H1 (cell line): ENCODE results near the gene ERCC1. TPM values are rescaled to one million over a fixed set of nuclear protein-coding genes. Genes with fewer than 3 reads are reported as not detected.

Experiments
- BRCA1 ChIP-seq: IDR thresholded peaks from 2 replicates; pipeline ENCODE4 v1.6.1; 2012; ENCODE audit warnings: low read depth, low read length, improper control_type of control experiment
- CBX5 ChIP-seq: fragments of 300-800, 300-1000 bp; sonication (generic); IDR thresholded peaks from 2 replicates; pipeline ENCODE4 v1.7.1; 2016; ENCODE audit warnings: antibody characterized with exemption, low read length, low read depth
- CHD1 ChIP-seq: IDR thresholded peaks from 2 replicates; pipeline ENCODE4 v1.6.1; 2012; ENCODE audit warnings: low read depth, low read length, improper control_type of control experiment
- CTBP2 ChIP-seq: IDR thresholded peaks from 2 replicates; pipeline ENCODE4 v1.7.0; 2011; ENCODE audit warnings: borderline replicate concordance, mild to moderate bottlenecking, moderate library complexity, mixed read lengths, low read length; ENCODE audit not compliant: insufficient read depth, insufficient read length
- EP300 ChIP-seq, 2 experiments: IDR thresholded peaks; 1 replicate in 1 of 2; 2 replicates in 1 of 2; pipeline ENCODE4 v1.6.1; 2011 to 2012; ENCODE audit warnings: low read depth in 2 of 2, low read length in 2 of 2, mild to moderate bottlenecking in 2 of 2, borderline replicate concordance in 1 of 2, inconsistent platforms in 1 of 2, moderate library complexity in 1 of 2
- FOSL1 ChIP-seq: IDR thresholded peaks from 2 replicates; pipeline ENCODE4 v1.6.1; 2011; ENCODE audit warnings: mild to moderate bottlenecking, low read depth, low read length, moderate library complexity; ENCODE audit not compliant: insufficient read depth
- GABPA ChIP-seq: IDR thresholded peaks from 2 replicates; pipeline ENCODE4 v1.6.1; 2011; ENCODE audit warnings: mild to moderate bottlenecking, low read length, moderate library complexity, borderline replicate concordance; ENCODE audit not compliant: insufficient read depth
- HDAC2 ChIP-seq, 2 experiments: fragments of 300-600 bp in 1 of 2; sonication (generic) in 1 of 2; IDR thresholded peaks; 2 replicates each; pipeline ENCODE4 v1.6.1; 2011 to 2012; ENCODE audit warnings: low read depth in 2 of 2, low read length in 2 of 2, mild to moderate bottlenecking in 2 of 2, moderate library complexity in 2 of 2, borderline replicate concordance in 1 of 2, inconsistent platforms in 1 of 2
- JUN ChIP-seq: IDR thresholded peaks from 2 replicates; pipeline ENCODE4 v1.6.1; 2011; ENCODE audit warnings: low read depth, mild to moderate bottlenecking, improper control_type of control experiment, low read length
- JUND ChIP-seq: IDR thresholded peaks from 2 replicates; pipeline ENCODE4 v1.6.1; 2011; ENCODE audit warnings: mild to moderate bottlenecking, improper control_type of control experiment, low read length
- NANOG ChIP-seq: IDR thresholded peaks from 2 replicates; pipeline ENCODE4 v1.6.1; 2011; ENCODE audit warnings: low read length, low read depth, mild to moderate bottlenecking, inconsistent platforms; ENCODE audit not compliant: insufficient read depth, poor library complexity, severe bottlenecking
- NRF1 ChIP-seq: IDR thresholded peaks from 2 replicates; pipeline ENCODE4 v1.6.1; 2011; ENCODE audit warnings: mild to moderate bottlenecking, low read depth, low read length, improper control_type of control experiment
- PHF8 ChIP-seq: fragments of 200-600 bp; sonication (generic); conservative IDR thresholded peaks from 2 replicates; pipeline ENCODE4 v1.7.1; 2012; ENCODE audit warnings: low read depth, mild to moderate bottlenecking, inconsistent platforms, low read length, moderate library complexity
- POLR2A ChIP-seq, 2 experiments: IDR thresholded peaks; 1 replicate in 1 of 2; 2 replicates in 1 of 2; pipeline ENCODE4 v1.6.1; 2011; ENCODE audit warnings: low read depth in 2 of 2, low read length in 2 of 2, mild to moderate bottlenecking in 2 of 2; ENCODE audit errors: control extremely low read depth in 1 of 2
- POLR2AphosphoS5 ChIP-seq: IDR thresholded peaks from 2 replicates; pipeline ENCODE4 v1.6.1; 2011; ENCODE audit warnings: low read depth, low read length
- POU5F1 ChIP-seq: IDR thresholded peaks from 2 replicates; pipeline ENCODE4 v1.6.1; 2011; ENCODE audit warnings: low read depth, mild to moderate bottlenecking, low read length, moderate library complexity
- RNF2 ChIP-seq: fragments of 200-900, 300-1000 bp; sonication (generic); IDR thresholded peaks from 2 replicates; pipeline ENCODE4 v1.7.1; 2016; ENCODE audit warnings: borderline replicate concordance, low read depth, mild to moderate bottlenecking, antibody characterized with exemption, low read length; ENCODE audit not compliant: poor library complexity, severe bottlenecking; ENCODE audit errors: missing control alignments
- SAP30 ChIP-seq: fragments of 300-600 bp; sonication (generic); IDR thresholded peaks from 2 replicates; pipeline ENCODE4 v1.7.1; 2012; ENCODE audit warnings: low read length, moderate library complexity, mild to moderate bottlenecking, inconsistent platforms; ENCODE audit not compliant: insufficient read depth, insufficient replicate concordance
- SIN3A ChIP-seq, 2 experiments: IDR thresholded peaks in 1 of 2; conservative IDR thresholded peaks in 1 of 2; 2 replicates each; pipeline ENCODE4 v1.6.1; 2011 to 2012; ENCODE audit warnings: low read length in 2 of 2, improper control_type of control experiment in 1 of 2, low read depth in 1 of 2, mild to moderate bottlenecking in 1 of 2
- SRF ChIP-seq: IDR thresholded peaks from 2 replicates; pipeline ENCODE4 v1.6.1; 2011; ENCODE audit warnings: mild to moderate bottlenecking, low read depth, low read length, moderate library complexity
- TBP ChIP-seq: IDR thresholded peaks from 2 replicates; pipeline ENCODE4 v1.6.1; 2011; ENCODE audit warnings: low read depth, low read length, improper control_type of control experiment
- polyA plus RNA-seq, 7 experiments: library from polyadenylated mRNA; depleted of rRNA in 3 of 7; stranded (reverse) in 5 of 7; unstranded in 2 of 7; fragments of >200 nt in 5 of 7; fragments of 200-250 nt in 2 of 7; gene quantifications; 1 replicate in 5 of 7; 2 replicates in 1 of 7; 4 replicates in 1 of 7; pipeline versions ENCODE4 v1.2.1 to v1.2.3, GENCODE V29; 2011 to 2013; ENCODE audit warnings: missing spikeins in 2 of 7, mixed read lengths in 2 of 7
- total RNA-seq: library from RNA; stranded (reverse); fragmentation: NEBNext Ultra II Directional; extraction: Animal tissue kit (Norgen Biotek cat#: 25700); gene quantifications from 2 replicates; pipeline ENCODE4 v1.2.1, GENCODE V29; 2021

The ERCC1 gene
- total and polyA plus RNA-seq, 2 of the 8 experiments (the other 6 are each of a cell fraction or from before 2014, with no cell fraction given): 44.7 to 94.2 TPM

GRCh38 chr19:45406226-45407090 is 17.3 kb downstream of the ERCC1 start, which contains the start of gene POLR1G (continued):
- TF ChIP-seq CBX5 (no peak), RNF2 (no peak), CHD1 (peak; percentile 95), PHF8 (peak; percentile 69), GABPA (no peak), SRF (no peak), CTBP2 (no peak), JUND (peak; percentile 98), SAP30 (peak; percentile 86), NANOG (no peak), BRCA1 (no peak), POU5F1 (no peak), TBP (peak; percentile 89), JUN (no peak), FOSL1 (no peak), POLR2AphosphoS5 (peak; percentile 51), HDAC2 (IDR thresholded peaks at IDR 0.05; ENCODE audit: borderline replicate concordance in 1 of 2, low read depth in 2 of 2, low read length in 2 of 2) (peak; percentile 42 to 81; a peak in 1 of 4 replicates), SIN3A (conservative IDR thresholded peaks at IDR 0.05 in 1 of 2, IDR thresholded peaks at IDR 0.05 in 1 of 2; ENCODE audit: low read depth in 1 of 2, low read length in 2 of 2) (peak; percentile 47 to 83; a peak in 2 of 4 replicates), EP300 (IDR thresholded peaks at IDR 0.05; ENCODE audit: borderline replicate concordance in 1 of 2, low read depth in 2 of 2, low read length in 2 of 2) (peak in 1 of 2 experiments; percentile 99; a peak in 2 of 3 replicates), POLR2A (IDR thresholded peaks at IDR 0.05; ENCODE audit: control extremely low read depth in 1 of 2, low read depth in 2 of 2, low read length in 2 of 2) (peak in 1 of 2 experiments; percentile 77; a peak in 2 of 3 replicates), NRF1 (no peak)
